ENCODE measurements around the gene ZBTB46. TPM values are rescaled to one million over a fixed set of nuclear protein-coding genes. Genes with fewer than 3 reads are reported as not detected.

The ZBTB46 gene
- total RNA-seq, 6 experiments from 2014 or later, result 1.2 to 4.2 (median 2.4) TPM

GRCh38 chr20:63848003-63848911 is 17.2 kb upstream of the ZBTB46 start:
- no peak for DNase-seq
- H3K4me3 ChIP-seq, result no peak overlapping the region
- peak; percentile 16 to 46 (median 30) for ATAC-seq
- no peaks in the 10 kb centered on the region for H3K36me3 ChIP-seq
- intact Hi-C loops (cut with DNase I), result no loop called here
- H3K27ac ChIP-seq, result peak overlapping the region in 2 of 3 donors; percentile 24 to 33
- H3K4me1 ChIP-seq, result peaks cover 0 to 5% (median 0%) of the 10 kb centered on the region in 4 donors
- TF ChIP-seq CTCF (IDR thresholded peaks at IDR 0.05) (no peak), POLR2A (IDR thresholded peaks at IDR 0.05) (no peak)
- H3K9me3 ChIP-seq, result no peaks in the 10 kb centered on the region
- 66% methylated on average over 4 of the region's 28 CpGs for WGBS (ENCODE audit: insufficient coverage, low coverage, low lambda C conversion rate, missing lambda C conversion rate)
- no peaks in the 10 kb centered on the region for H3K27me3 ChIP-seq

DNA sequence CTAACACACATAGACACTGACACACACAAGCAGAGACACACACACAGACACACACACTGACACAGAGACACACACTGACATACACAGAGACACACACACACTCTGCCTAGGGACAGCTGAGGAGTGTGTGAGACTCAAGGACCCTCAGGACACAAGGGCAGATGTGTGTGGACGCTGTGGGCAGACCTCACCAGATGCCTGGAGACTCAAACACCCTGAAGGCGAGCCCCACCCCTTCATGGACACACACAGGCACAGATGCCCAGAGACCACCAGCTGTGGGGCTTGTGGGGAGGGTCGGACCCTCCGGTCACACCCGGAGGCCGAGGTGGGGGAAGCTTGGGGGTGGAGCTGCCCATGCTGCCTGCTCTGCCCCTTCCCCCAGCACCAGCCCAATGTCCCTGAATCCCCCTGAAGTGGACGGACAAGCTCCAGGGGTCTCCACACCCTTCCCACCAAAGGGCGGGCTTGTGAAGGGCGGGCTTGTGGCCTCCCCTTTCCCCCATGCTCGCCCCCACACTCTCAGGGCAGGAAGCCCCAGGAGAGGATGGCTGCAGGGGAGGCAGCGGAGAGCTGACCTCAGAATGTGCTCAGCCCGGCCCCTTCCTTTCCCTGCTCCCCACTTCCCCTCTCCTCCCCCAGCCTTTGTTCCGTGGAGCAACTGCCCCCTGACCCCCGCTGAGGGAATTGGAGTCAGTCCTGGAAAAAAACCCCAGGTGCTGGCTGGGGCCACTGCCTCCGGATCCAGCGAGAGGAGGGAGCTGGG is 16.4 kb upstream of the ZBTB46 start:
- intact Hi-C loops (cut with DNase I), result no loop called here
- no peak for TF ChIP-seq POLR2A (IDR thresholded peaks at IDR 0.05)
- no peak overlapping the region for H3K4me3 ChIP-seq
- peak overlapping the region in 2 of 3 donors; percentile 24 to 33 for H3K27ac ChIP-seq
- peaks cover 0 to 5% (median 0%) of the 10 kb centered on the region in 4 donors for H3K4me1 ChIP-seq
- ATAC-seq, result peak; percentile 30 to 52 (median 50)
- DNase-seq, result peak in 1 of 3 donors; percentile 39
- no peaks in the 10 kb centered on the region for H3K27me3 ChIP-seq
- WGBS (ENCODE audit: insufficient coverage, low coverage, low lambda C conversion rate, missing lambda C conversion rate), result 43% methylated on average over 6 of the region's 16 CpGs
- H3K36me3 ChIP-seq, result no peaks in the 10 kb centered on the region
- H3K9me3 ChIP-seq, result no peaks in the 10 kb centered on the region

- DNase-seq (no peak), ATAC-seq (no peak)
- Histone ChIP-seq H3K36me3 (no peaks in the 10 kb centered on the region), H3K4me3 (no peak overlapping the region), H3K27ac (no peak overlapping the region), H3K4me1 (peaks cover 0 to 5% (median 0%) of the 10 kb centered on the region in 4 donors), H3K9me3 (no peaks in the 10 kb centered on the region), H3K27me3 (no peaks in the 10 kb centered on the region)
- TF ChIP-seq POLR2A (IDR thresholded peaks at IDR 0.05), result no peak
- no peak for TF ChIP-seq CTCF (IDR thresholded peaks at IDR 0.05)
- 17% methylated on average over 2 of the region's 3 CpGs for WGBS (ENCODE audit: insufficient coverage, low coverage, low lambda C conversion rate, missing lambda C conversion rate)
- intact Hi-C loops (cut with DNase I), result no loop called here
These were observed 15.8 kb upstream of the ZBTB46 start for GRCh38 chr20:63846888-63847236.

DNA sequence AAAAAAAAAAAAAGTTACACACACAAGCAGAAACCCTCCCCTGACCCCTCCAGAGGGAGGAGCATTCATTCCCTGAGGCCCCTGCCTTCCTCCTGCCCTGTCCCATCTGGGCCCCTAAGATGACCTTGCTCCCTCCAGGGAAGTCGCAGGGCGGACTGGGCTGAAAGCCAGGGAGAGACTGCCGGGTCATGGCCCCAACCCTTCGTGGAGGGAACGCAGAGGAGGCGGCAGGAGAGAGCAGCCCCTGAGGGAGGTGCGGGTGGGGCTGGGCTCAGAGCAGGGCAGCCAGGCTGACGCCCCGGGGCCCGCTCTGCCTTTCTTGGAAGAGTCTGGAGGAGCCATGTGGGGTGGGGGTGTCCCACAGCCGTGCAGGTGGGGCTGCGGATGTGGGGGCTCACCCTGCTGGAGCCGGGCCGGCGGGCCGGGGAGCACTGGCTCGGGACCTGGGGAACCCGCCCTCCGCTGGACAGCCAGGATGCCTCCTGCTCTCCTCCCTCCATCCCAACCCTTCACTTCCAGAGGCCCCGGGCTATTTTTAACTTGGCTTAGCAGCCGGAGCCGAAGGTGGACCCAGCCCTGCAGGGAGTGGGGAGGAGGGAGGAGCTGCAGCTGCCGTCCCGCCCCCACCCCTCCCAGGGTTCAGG is 15.2 kb upstream of the ZBTB46 start:
- peak; percentile 64 to 76 (median 72) for ATAC-seq
- 2% methylated on average over 6 of the region's 24 CpGs for WGBS (ENCODE audit: insufficient coverage, low coverage, low lambda C conversion rate, missing lambda C conversion rate)
- no peak for TF ChIP-seq CTCF (IDR thresholded peaks at IDR 0.05)
- TF ChIP-seq POLR2A (IDR thresholded peaks at IDR 0.05), result no peak
- Histone ChIP-seq H3K27me3 (no peaks in the 10 kb centered on the region), H3K4me1 (peaks cover 0 to 5% (median 0%) of the 10 kb centered on the region in 4 donors), H3K4me3 (no peak overlapping the region), H3K9me3 (no peaks in the 10 kb centered on the region), H3K36me3 (no peaks in the 10 kb centered on the region), H3K27ac (peak overlapping the region in 1 of 3 donors; percentile 25)
- intact Hi-C loops (cut with DNase I), result no loop called here
- DNase-seq, result peak; percentile 64 to 78 (median 73)
